IPS-15b (cell line): ENCODE data around the gene EN2.

Experiments
- H3K27me3 ChIP-seq: one replicate; pipeline ENCODE4 v1.6.1; 2013; ENCODE audit warnings: low read length; ENCODE audit not compliant: control insufficient read depth, insufficient read depth
- H3K36me3 ChIP-seq: one replicate; pipeline ENCODE4 v1.6.1; 2013; ENCODE audit warnings: low read length; ENCODE audit not compliant: control insufficient read depth, insufficient read depth
- H3K4me1 ChIP-seq: one replicate; pipeline ENCODE4 v1.6.1; 2013; ENCODE audit warnings: mild to moderate bottlenecking, low read length; ENCODE audit not compliant: control insufficient read depth, insufficient read depth
- H3K4me3 ChIP-seq: one replicate; pipeline ENCODE4 v1.5.1; 2013; ENCODE audit warnings: low read depth, low read length
- H3K9ac ChIP-seq: one replicate; pipeline ENCODE4 v1.6.1; 2013; ENCODE audit warnings: low read depth, mild to moderate bottlenecking, low read length
- H3K9me3 ChIP-seq: one replicate; pipeline ENCODE4 v1.6.1; 2013; ENCODE audit warnings: mild to moderate bottlenecking, low read length; ENCODE audit not compliant: control insufficient read depth, insufficient read depth

EN2 gene

DNA sequence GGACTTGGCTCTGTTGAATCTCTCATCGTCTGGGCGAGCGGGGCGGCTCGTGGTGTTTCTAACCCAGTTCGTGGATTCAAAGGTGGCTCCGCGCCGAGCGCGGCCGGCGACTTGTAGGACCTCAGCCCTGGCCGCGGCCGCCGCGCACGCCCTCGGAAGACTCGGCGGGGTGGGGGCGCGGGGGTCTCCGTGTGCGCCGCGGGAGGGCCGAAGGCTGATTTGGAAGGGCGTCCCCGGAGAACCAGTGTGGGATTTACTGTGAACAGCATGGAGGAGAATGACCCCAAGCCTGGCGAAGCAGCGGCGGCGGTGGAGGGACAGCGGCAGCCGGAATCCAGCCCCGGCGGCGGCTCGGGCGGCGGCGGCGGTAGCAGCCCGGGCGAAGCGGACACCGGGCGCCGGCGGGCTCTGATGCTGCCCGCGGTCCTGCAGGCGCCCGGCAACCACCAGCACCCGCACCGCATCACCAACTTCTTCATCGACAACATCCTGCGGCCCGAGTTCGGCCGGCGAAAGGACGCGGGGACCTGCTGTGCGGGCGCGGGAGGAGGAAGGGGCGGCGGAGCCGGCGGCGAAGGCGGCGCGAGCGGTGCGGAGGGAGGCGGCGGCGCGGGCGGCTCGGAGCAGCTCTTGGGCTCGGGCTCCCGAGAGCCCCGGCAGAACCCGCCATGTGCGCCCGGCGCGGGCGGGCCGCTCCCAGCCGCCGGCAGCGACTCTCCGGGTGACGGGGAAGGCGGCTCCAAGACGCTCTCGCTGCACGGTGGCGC is at the start of gene EN2:
Gene EN2 (plus strand): TSS at position 19 of the 767 bp plus-strand sequence. CDS start 249 bp downstream, at position 268.
- Histone ChIP-seq H3K36me3 (no peaks in the 10 kb centered on the region), H3K9ac (no peak within 1 kb of the TSS), H3K4me1 (no peaks in the 10 kb centered on the region), H3K27me3 (peaks cover 90% of the 10 kb centered on the region), H3K9me3 (no peaks in the 10 kb centered on the region), H3K4me3 (peak within 1 kb of the TSS; percentile 30)

DNA sequence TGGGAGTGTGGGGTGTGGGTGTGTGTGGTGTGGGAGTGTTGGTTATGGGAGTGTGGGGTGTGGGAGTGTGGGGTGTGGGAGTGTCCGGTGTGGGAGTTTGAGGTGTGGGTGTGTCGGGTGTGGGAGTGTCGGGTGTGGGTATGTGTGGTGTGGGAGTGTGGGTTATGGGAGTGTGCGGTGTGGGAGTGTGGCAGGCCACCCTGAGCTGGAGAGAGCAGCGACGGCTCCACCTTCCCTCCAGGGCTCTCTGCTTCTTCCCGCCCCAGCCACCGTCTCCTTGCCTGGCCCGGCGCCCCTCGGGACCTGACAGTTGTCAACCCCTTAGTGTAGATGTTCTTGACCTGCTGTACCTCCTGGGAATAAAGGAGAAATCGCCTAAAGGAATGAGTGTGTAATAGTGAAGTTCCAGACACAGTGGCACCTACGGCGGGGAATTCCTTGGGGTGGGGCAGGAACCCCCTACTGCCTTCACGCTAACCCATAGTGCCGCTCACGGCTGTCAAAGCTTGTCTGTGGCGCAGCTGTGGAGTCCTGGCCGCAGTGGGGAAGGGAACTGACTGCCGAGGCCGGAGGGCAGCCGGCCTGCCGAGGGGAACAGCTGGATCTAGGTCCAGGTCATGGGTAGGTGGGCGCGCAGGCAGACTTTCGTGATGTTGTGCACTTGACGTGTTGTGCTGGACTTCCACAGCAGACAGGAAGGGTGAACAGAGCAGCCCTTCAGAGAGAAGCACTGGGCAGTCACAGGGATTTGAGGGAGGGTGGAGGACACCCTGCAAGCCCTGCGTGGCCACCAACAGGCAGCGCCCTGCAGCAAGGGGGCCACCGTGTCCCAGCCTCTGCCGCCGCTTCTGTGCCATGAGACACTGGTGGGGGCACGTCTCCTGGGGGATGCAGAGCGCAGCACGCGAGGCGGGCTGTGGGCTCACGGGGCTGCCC is 49.0 kb upstream of the EN2 start:
- Histone ChIP-seq H3K4me3 (no peak overlapping the region), H3K36me3 (no peaks in the 10 kb centered on the region), H3K4me1 (no peaks in the 10 kb centered on the region), H3K9ac (no peak overlapping the region), H3K27me3 (peaks cover 18% of the 10 kb centered on the region), H3K9me3 (no peaks in the 10 kb centered on the region)

DNA sequence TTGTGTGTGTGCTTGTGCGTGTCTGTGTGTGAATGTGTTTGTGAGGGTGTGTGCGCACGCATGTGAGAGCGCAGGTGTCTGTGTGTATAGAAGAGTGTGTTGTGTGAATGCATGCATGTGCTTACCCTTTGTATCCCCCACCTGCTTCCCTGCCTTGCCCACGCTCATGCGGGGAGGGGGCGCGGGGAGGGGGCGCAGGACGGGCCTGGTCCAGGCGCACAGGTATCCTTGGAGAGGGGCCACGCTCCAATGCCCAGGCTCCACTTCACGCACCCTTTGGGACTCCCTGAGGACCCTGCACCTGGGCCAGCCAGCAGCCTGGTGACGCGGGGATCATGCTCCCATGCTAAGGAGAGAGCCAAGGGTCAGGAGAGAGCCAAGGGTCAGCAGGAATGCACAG is 47.9 kb upstream of the EN2 start:
- Histone ChIP-seq H3K9me3 (no peaks in the 10 kb centered on the region), H3K4me3 (no peak overlapping the region), H3K9ac (no peak overlapping the region), H3K36me3 (no peaks in the 10 kb centered on the region), H3K27me3 (peaks cover 18% of the 10 kb centered on the region), H3K4me1 (no peaks in the 10 kb centered on the region)

DNA sequence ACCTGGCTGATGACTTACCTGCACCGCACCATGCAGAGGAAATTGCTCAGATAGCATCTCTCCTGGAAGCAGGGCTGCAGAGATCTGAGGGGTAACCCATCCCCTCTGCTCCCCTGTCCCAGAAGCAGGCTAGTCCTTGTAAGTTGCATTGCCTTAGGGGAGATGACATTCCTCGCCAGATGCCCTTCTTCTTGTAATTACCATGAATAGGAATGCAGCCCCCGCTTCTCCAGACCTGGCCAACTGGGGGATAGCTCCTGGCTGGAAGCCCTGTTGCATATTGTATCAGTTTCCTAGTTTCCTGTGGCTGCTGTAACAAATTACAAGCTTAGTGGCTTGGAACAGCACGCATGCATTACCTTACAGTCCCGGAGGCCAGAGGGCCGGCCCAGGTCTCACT is 47.5 kb upstream of the EN2 start:
- Histone ChIP-seq H3K36me3 (no peaks in the 10 kb centered on the region), H3K9ac (no peak overlapping the region), H3K4me1 (no peaks in the 10 kb centered on the region), H3K27me3 (peaks cover 18% of the 10 kb centered on the region), H3K9me3 (no peaks in the 10 kb centered on the region), H3K4me3 (no peak overlapping the region)

DNA sequence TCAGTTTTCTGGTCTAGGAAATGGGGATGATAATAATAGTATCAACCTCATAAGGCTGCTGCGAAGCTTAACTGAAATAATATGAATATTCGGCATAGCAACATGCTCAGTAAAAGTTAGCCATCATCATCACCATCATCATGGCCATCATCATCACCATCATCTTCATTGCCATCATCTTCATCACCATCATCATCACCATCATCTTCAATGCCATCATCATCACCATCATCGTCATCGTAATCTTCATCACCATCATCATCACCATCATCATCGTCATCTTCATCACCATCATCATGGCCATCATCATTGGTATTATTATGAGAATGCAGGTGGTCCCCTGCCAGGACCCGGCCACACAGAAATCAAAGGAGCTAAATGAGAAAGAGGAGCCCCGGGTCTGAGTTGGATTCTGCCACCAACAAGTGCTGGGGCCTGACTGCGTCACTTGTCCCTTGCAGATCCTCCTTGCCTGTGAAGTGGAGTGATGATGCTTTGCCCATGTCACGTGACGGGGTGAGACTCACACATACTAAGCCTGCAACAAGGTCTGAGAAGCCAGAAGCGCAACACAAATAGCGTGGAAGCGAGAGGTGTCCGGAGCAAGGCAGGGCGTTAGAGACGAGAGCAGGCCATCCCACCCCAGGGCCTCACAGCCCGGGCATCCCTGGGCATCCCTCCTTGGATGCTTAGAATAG is 46.1 kb upstream of the EN2 start:
- no peaks in the 10 kb centered on the region for H3K4me1 ChIP-seq
- H3K9me3 ChIP-seq = no peaks in the 10 kb centered on the region
- no peaks in the 10 kb centered on the region for H3K36me3 ChIP-seq
- H3K4me3 ChIP-seq = no peak overlapping the region
- no peak overlapping the region for H3K9ac ChIP-seq
- peaks cover 16% of the 10 kb centered on the region for H3K27me3 ChIP-seq

DNA sequence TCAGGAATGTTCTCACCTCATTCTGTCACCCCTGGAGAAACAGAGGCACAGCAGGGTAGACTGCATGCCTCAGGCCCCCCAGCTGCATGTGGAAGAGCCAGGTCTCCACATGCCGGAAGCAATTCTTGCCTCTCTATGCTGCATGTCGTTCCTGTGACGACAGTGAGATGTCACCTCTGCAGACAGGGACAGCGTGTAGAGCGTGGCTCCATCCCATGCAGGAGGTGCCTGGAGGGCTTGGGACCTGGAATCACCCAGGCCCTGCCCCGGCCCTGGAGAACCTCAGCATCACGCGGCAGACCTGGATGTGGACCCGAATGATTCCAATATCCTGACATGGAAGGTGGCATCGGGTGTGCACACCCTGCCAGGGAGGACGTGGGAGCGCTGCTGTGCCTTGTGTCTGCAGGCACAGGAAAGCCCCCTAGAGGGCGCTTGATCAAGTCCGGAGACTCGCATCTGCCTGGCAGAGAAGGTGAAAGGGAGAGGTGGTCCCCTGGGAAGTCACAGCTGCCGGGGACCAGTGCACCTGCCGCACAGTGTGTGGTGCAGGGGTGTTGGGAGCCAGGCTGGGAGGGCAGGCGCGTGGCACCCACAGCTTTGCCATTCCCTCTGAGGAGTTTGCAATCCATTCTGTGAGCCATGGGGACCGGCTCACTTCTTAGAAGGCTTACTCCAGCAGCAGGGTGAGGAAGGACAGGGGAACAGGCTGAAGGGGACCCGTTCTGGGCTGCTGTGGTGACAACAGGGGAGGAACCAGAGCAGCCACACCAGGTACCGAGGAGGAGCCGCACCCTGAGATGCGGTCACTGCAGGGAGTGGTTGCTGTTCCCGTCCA is 45.3 kb upstream of the EN2 start:
- H3K4me3 ChIP-seq = no peak overlapping the region
- peaks cover 16% of the 10 kb centered on the region for H3K27me3 ChIP-seq
- H3K36me3 ChIP-seq = no peaks in the 10 kb centered on the region
- no peaks in the 10 kb centered on the region for H3K4me1 ChIP-seq
- H3K9me3 ChIP-seq = no peaks in the 10 kb centered on the region
- no peak overlapping the region for H3K9ac ChIP-seq

DNA sequence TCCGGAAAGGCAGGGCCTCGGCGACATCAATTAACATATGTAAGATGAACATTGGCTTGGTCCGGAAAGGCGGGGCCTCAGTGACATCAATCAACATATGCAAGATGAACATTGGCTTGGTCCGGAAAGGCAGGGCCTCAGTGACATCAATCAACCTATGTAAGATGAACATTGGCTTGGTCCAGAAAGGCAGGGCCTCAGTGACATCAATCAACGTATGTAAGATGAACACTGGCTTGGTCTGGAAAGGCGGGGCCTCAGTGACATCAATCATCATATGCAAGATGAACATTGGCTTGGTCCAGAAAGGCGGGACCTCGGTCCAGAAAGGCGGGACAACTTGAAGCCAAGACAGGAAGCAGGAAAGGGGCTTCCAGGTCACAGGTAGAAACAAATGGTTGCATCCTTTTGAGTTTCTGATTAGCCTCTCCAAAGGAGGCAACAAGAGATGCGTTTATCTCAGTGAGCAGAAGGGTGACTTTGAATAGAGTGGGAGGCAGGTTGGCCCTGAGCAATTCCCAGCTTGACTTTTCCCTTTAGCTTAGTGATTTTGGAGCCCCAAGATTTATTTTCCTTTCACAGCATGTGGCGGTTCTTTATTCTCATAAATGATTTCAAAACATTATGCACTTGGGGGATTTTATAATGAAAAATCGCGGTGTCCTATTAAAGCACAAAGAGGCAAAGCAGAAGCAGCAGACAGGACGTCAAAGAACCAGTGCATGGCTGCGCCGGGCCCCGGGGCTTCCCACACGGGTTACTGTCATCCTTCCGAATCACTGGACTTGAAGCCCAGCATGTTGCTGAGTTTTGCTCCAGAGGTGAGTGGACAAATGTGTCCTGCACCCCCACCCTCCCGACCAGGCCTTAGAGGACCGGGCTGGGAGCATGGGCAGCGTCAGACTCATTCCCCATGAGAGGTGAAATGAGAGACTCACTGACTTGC is 43.1 kb upstream of the EN2 start:
- H3K9me3 ChIP-seq = no peaks in the 10 kb centered on the region
- no peaks in the 10 kb centered on the region for H3K36me3 ChIP-seq
- peaks cover 16% of the 10 kb centered on the region for H3K27me3 ChIP-seq
- H3K9ac ChIP-seq = no peak overlapping the region
- H3K4me3 ChIP-seq = no peak overlapping the region
- H3K4me1 ChIP-seq = no peaks in the 10 kb centered on the region

DNA sequence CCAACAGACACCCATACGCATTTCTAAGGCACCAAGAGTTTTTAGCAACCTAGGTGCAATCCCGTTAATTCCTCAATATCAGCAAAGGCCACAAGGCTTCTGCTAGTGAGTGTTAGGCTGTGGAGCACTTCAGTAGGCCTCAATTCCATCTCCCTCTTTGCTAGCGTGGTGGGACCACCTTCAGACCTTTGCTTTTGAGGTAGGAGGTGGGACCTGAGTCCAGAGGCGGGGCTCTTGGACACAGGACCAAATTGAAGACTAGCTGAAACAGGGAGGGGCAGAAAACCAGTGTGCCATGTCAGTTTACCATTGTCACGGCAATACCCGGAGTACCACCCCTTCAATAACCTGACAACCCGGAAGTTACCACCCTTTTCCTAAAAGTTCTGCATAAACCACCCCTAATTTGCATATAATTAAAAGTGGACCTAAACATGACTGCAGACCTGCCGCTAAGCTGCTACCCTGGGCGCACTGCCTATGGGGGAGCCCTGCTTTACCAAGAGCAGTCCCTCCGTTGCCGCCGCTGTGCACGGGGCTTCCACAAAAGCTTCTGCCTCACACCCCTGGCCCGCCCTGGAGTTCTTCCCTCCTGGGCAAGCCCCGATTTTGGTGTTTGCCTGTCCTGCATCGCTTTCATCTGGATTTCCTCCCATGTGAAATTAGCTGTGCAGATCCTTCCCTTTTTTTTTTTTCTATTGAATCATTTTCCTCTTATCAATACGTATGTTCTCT is 41.1 kb upstream of the EN2 start:
- Histone ChIP-seq H3K4me1 (no peaks in the 10 kb centered on the region), H3K27me3 (peaks cover 12% of the 10 kb centered on the region), H3K4me3 (no peak overlapping the region), H3K9me3 (no peaks in the 10 kb centered on the region), H3K9ac (no peak overlapping the region), H3K36me3 (no peaks in the 10 kb centered on the region)

DNA sequence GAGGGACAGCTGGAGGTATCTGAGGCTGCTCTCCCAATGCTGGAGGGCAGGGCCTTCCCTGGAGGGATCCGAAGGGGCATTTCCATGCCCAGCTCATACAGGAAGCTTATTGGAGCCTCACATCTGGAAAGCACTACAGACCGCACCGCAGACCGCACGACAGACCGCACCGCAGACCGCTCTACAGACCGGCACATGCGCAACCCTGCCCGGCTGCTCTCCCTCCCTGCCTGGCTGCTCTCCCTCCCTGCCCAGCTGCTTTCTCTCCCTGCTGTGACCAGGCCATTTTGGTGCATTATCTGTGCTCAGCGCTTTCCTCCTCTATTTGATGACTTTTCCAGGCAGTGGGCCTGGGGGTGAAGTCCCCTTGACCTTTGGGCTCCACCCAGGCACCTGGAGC is 39.6 kb upstream of the EN2 start:
- Histone ChIP-seq H3K9me3 (no peaks in the 10 kb centered on the region), H3K36me3 (no peaks in the 10 kb centered on the region), H3K27me3 (no peaks in the 10 kb centered on the region), H3K9ac (no peak overlapping the region), H3K4me1 (no peaks in the 10 kb centered on the region), H3K4me3 (no peak overlapping the region)
